Endothelial cell of umbilical vein (primary cell): ENCODE measurements around the gene MED25. TPM values are rescaled to one million over a fixed set of nuclear protein-coding genes. Genes with fewer than 3 reads are reported as not detected.

ENCODE experiments used
- BruUV-seq: library from RNA; stranded (reverse); fragments of 400-500 nt; replicated peaks from 2 replicates; lab custom pipeline; 2021; lab: Mats Ljungman, UMichigan
- CTCF ChIA-PET: fragments of 300-600, 350-600 bp; sonication (Branson Sonifier 250); formaldehyde crosslinking; loops from one replicate; lab custom pipeline; 2021; ENCODE audit warnings: antibody characterized with exemption, inconsistent platforms; lab: Charles Lee
- POLR2A ChIA-PET: fragments of 300-600, 350-600 bp; sonication (Branson Sonifier 250); formaldehyde crosslinking; loops from one replicate; lab custom pipeline; 2021; ENCODE audit warnings: antibody characterized with exemption, inconsistent platforms; lab: Charles Lee
- DNase-seq: peaks from one replicate; pipeline ENCODE4 v3.0.0-alpha.2; 2011; ENCODE audit warnings: low read depth, low spot score
- FAIRE-seq: peaks from 2 replicates; lab custom pipeline; 2011; peaks lifted over from hg19 to GRCh38; lab: Jason Lieb, UNC
- H2AFZ ChIP-seq: 2 replicates; pipeline ENCODE4 v1.6.0; 2012; ENCODE audit warnings: low read depth, low read length, control low read depth, inconsistent platforms
- H3K27ac ChIP-seq: 2 replicates; pipeline ENCODE4 v1.5.1; 2011; ENCODE audit warnings: low read depth, mild to moderate bottlenecking, control low read depth, low read length, moderate library complexity; ENCODE audit not compliant: insufficient read depth
- H3K27me3 ChIP-seq, 2 experiments: 2 replicates each; pipeline versions ENCODE4 v1.6.0 to v1.6.1; 2011; ENCODE audit warnings: low read length in 2 of 2, mixed read lengths in 1 of 2; ENCODE audit not compliant: control insufficient read depth in 2 of 2, insufficient read depth in 2 of 2
- H3K36me3 ChIP-seq, 2 experiments: 2 replicates in 1 of 2; 3 replicates in 1 of 2; pipeline ENCODE4 v1.5.1; 2011; ENCODE audit warnings: low read length in 2 of 2, mild to moderate bottlenecking in 1 of 2, moderate library complexity in 1 of 2; ENCODE audit not compliant: control insufficient read depth in 2 of 2, insufficient read depth in 2 of 2; ENCODE audit errors: extremely low read depth in 1 of 2
- H3K4me1 ChIP-seq: 3 replicates; pipeline ENCODE4 v1.5.1; 2011; ENCODE audit warnings: mild to moderate bottlenecking, low read length; ENCODE audit not compliant: control insufficient read depth, insufficient read depth; ENCODE audit errors: extremely low read depth
- H3K4me2 ChIP-seq: 2 replicates; pipeline ENCODE4 v1.6.1; 2011; ENCODE audit warnings: low read length, control low read depth, mixed read lengths; ENCODE audit not compliant: insufficient read depth
- H3K4me3 ChIP-seq, 3 experiments: fragments of 200-600 bp in 1 of 3; sonication (generic), shearing (Covaris generic) in 1 of 3; replicated peaks in 1 of 3; 2 replicates each; pipeline ENCODE4 v1.5.1; 2011 to 2016; ENCODE audit warnings: control low read depth in 3 of 3, low read length in 3 of 3, mild to moderate bottlenecking in 2 of 3, inconsistent platforms in 1 of 3, low read depth in 1 of 3, moderate library complexity in 1 of 3; ENCODE audit not compliant: insufficient read depth in 1 of 3
- H3K79me2 ChIP-seq: 2 replicates; pipeline ENCODE4 v1.6.0; 2012; ENCODE audit warnings: low read length, inconsistent platforms; ENCODE audit not compliant: control insufficient read depth, insufficient read depth
- H3K9ac ChIP-seq: replicated peaks from 2 replicates; pipeline ENCODE3; 2011; ENCODE audit warnings: low read length, control low read depth; ENCODE audit not compliant: insufficient read depth; ENCODE audit errors: extremely low read depth
- H3K9me1 ChIP-seq: replicated peaks from 3 replicates; pipeline ENCODE4 v1.6.0; 2011; ENCODE audit warnings: mild to moderate bottlenecking, low read length; ENCODE audit not compliant: control insufficient read depth, insufficient read depth; ENCODE audit errors: extremely low read depth
- H3K9me3 ChIP-seq: replicated peaks from 2 replicates; pipeline ENCODE4 v1.5.1; 2012; ENCODE audit warnings: low read length, inconsistent platforms; ENCODE audit not compliant: control insufficient read depth, insufficient read depth
- H4K20me1 ChIP-seq: replicated peaks from 2 replicates; pipeline ENCODE3; 2011; ENCODE audit warnings: mild to moderate bottlenecking, low read length; ENCODE audit not compliant: control insufficient read depth, insufficient read depth; ENCODE audit errors: extremely low read depth
- EZH2 ChIP-seq: IDR thresholded peaks from 2 replicates; pipeline ENCODE4 v1.6.1; 2012; ENCODE audit warnings: borderline replicate concordance, low read depth, mild to moderate bottlenecking, moderate library complexity, low read length, inconsistent platforms; ENCODE audit not compliant: severe bottlenecking
- FOS ChIP-seq: IDR thresholded peaks from 2 replicates; pipeline ENCODE4 v1.6.1; 2011; ENCODE audit warnings: mild to moderate bottlenecking, low read length, moderate library complexity, borderline replicate concordance; ENCODE audit not compliant: insufficient read depth
- GATA2 ChIP-seq: IDR thresholded peaks from 2 replicates; pipeline ENCODE4 v1.7.0; 2011; ENCODE audit warnings: low read depth, mild to moderate bottlenecking, moderate library complexity, mixed read lengths, low read length; ENCODE audit not compliant: insufficient read length, insufficient read depth
- JUN ChIP-seq: IDR thresholded peaks from 2 replicates; pipeline ENCODE4 v1.6.1; 2011; ENCODE audit warnings: borderline replicate concordance, low read depth; ENCODE audit not compliant: insufficient read length, insufficient read depth
- MYC ChIP-seq: IDR thresholded peaks from one replicate; pipeline ENCODE4 v1.6.1; 2011; ENCODE audit warnings: mild to moderate bottlenecking, low read depth, low read length
- POLR2A ChIP-seq: IDR thresholded peaks from 2 replicates; pipeline ENCODE4 v1.6.1; 2012; ENCODE audit warnings: low read depth, mild to moderate bottlenecking, control low read depth, low read length
- POLR2AphosphoS5 ChIP-seq: IDR thresholded peaks from 2 replicates; pipeline ENCODE4 v1.6.1; 2012; ENCODE audit warnings: low read depth, mild to moderate bottlenecking, control low read depth, low read length, moderate library complexity; ENCODE audit not compliant: insufficient read depth
- dilution Hi-C: fragments of 300-500 bp; cut with MboI; formaldehyde crosslinking; loops from one replicate; pipeline ENCODE4 v1.15.0; 2019; ENCODE audit warnings: low sequenced_read_pairs; ENCODE audit not compliant: extremely low pct_ligation_motif_present
- intact Hi-C: fragments of 100-400 bp; cut with micrococcal nuclease; formaldehyde crosslinking; loops from one replicate; pipeline ENCODE4 v1.10.0; 2022
- polyA plus RNA-seq, 4 experiments: library from polyadenylated mRNA; depleted of rRNA in 3 of 4; stranded (reverse) in 3 of 4; unstranded in 1 of 4; fragments of >200 nt; gene quantifications; 2 replicates each; pipeline versions ENCODE4 v1.2.1 to v1.2.3, GENCODE V29; 2011 to 2012; ENCODE audit warnings: missing spikeins in 1 of 4
- total RNA-seq: library from RNA; stranded (reverse); gene quantifications from 2 replicates; pipeline ENCODE4 v1.2.3, GENCODE V29; 2021
- TF ChIP-seq, protein P1 (sequence below): IDR thresholded peaks from 2 replicates; pipeline ENCODE4 v1.6.1; 2011; ENCODE audit not compliant: insufficient read depth, insufficient read length
- TF ChIP-seq, protein P2 (sequence below), 2 donors: IDR thresholded peaks; 1 replicate in 1 of 2; 2 replicates in 1 of 2; pipeline ENCODE4 v1.5.1; 2011; ENCODE audit warnings: low read length in 2 of 2, mild to moderate bottlenecking in 2 of 2, moderate library complexity in 2 of 2, control low read depth in 1 of 2, inconsistent platforms in 1 of 2, low read depth in 1 of 2; ENCODE audit not compliant: insufficient read depth in 1 of 2; ENCODE audit errors: extremely low read depth in 1 of 2

Gene MED25
- total and polyA plus RNA-seq, 2 donors (not counting 3 experiments of a cell fraction or from before 2014, with no cell fraction given): 31.7 to 62.9 TPM

DNA sequence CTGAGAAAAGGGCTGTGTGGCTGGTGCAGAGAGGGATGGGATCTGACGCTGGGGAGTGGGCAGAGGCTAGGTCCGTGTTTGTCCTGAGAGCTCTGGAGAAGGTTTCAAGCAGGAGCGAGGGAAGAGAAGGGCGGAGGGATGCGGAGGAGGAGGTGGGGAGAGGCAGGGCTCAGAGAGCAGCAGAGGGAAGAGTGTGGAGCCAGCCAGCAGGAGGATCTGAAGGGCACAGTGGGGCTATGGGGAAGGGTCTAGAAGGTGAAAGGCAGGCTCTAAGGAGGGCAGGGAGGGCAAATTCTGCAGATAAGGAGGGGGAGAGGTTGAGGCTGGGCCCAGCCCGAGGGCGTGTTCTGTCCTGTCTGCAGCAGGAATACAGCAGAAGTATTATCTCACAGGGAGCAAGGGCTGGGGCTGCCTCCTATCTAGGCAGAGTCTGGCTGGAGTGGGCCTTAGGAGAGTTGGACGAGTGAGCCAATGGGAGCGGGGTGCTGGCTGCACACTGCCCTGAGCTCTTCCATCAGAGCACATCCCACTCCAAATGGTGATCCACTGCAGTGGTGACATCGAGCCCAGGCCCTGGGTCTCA lies 45.1 kb upstream of the MED25 start:
- H3K9me1 ChIP-seq: no peaks in the 10 kb centered on the region
- no peak overlapping the region for H3K27ac ChIP-seq
- BruUV-seq: no TSS peak
- H3K9ac ChIP-seq: no peak overlapping the region
- no peak overlapping the region for H3K4me3 ChIP-seq
- peaks cover 0 to 6% of the 10 kb centered on the region in 2 experiments for H3K36me3 ChIP-seq
- H2AFZ ChIP-seq: no peak overlapping the region
- H4K20me1 ChIP-seq: no peaks in the 10 kb centered on the region
- CTCF ChIA-PET: interaction anchor here (1.4 kb wide), 1 partner anchor 55 kb away, joined by 3 read pairs; no protein-coding TSS in a partner anchor
- H3K27me3 ChIP-seq: no peaks in the 10 kb centered on the region
- no peak overlapping the region for H3K4me2 ChIP-seq
- H3K4me1 ChIP-seq: peaks cover 5% of the 10 kb centered on the region
- POLR2A ChIA-PET: no interaction called here
- intact Hi-C loops: no loop called here
- no peaks in the 10 kb centered on the region for H3K9me3 ChIP-seq
- FAIRE-seq (no peak), DNase-seq (no peak)
- peaks cover 41% of the 10 kb centered on the region for H3K79me2 ChIP-seq
- dilution Hi-C loops: no loop called here
- TF ChIP-seq GATA2: no peak
- TF ChIP-seq JUN: no peak
- TF ChIP-seq EZH2: no peak
- TF ChIP-seq POLR2AphosphoS5: no peak
- TF ChIP-seq, protein P1, sequence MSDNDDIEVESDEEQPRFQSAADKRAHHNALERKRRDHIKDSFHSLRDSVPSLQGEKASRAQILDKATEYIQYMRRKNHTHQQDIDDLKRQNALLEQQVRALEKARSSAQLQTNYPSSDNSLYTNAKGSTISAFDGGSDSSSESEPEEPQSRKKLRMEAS: no peak
- no peak for TF ChIP-seq MYC
- TF ChIP-seq POLR2A: no peak
- no peak for TF ChIP-seq FOS
- TF ChIP-seq, protein P2, sequence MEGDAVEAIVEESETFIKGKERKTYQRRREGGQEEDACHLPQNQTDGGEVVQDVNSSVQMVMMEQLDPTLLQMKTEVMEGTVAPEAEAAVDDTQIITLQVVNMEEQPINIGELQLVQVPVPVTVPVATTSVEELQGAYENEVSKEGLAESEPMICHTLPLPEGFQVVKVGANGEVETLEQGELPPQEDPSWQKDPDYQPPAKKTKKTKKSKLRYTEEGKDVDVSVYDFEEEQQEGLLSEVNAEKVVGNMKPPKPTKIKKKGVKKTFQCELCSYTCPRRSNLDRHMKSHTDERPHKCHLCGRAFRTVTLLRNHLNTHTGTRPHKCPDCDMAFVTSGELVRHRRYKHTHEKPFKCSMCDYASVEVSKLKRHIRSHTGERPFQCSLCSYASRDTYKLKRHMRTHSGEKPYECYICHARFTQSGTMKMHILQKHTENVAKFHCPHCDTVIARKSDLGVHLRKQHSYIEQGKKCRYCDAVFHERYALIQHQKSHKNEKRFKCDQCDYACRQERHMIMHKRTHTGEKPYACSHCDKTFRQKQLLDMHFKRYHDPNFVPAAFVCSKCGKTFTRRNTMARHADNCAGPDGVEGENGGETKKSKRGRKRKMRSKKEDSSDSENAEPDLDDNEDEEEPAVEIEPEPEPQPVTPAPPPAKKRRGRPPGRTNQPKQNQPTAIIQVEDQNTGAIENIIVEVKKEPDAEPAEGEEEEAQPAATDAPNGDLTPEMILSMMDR (IDR thresholded peaks at IDR 0.05; ENCODE audit: extremely low read depth in 1 of 2, insufficient read depth in 1 of 2, low read depth in 1 of 2, low read length in 2 of 2): no peak
